HG03135 (cell line): ENCODE data around the gene SNRPA.
"Not testable (repeated sequence)": the region's sequence is repeated elsewhere in the genome, so short reads cannot be mapped to it uniquely, and the experiment has no call there.

ENCODE experiments used
- ATAC-seq: cut with Tn5 transposase; IDR thresholded peaks from one replicate; pipeline ENCODE4 v1.9.1; 2021; ENCODE audit warnings: mild to moderate bottlenecking, moderate library complexity; ENCODE audit not compliant: unreplicated experiment

The SNRPA gene

DNA sequence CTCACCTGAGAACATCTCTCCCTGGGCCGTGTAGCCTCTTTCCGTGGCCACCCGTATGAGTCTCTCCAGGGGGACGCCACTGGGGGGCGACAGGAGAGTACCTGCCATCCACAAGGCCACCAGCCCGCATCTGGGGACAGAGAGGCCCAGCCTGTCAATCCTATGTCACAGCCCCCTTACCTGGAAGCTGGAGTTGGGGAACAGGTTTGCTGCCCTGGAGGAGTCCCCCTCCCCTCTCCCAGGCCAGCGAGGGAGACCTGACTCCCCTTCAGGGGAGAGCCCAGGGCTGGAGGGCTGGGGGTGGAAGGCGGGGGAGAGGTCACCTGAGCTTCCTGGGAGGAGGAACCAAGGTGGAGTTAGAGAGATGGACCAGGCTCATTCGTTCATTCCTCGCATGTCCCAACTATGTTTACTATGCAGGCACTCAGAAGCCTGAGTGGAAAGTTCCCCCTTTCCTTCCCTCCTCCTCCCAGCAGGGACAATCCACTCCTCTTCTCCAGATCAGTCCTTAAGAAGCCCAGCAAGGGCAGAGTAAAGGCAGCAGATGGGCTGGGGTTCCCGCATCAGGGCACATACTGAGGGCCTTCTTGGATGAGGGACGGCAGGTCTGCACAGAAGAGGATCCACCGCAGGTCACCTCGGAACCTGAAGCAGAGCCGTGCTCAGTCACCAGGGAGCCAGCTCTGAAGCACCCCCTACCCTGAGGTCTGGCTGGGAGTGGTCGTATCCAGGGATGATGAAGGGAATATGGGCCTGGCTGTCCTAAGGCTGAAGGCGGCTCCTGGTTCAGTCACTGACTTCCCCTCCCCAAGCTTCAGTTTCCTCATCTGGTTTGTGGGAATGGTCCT lies 6.2 kb upstream of the SNRPA start:
- no peak for ATAC-seq

DNA sequence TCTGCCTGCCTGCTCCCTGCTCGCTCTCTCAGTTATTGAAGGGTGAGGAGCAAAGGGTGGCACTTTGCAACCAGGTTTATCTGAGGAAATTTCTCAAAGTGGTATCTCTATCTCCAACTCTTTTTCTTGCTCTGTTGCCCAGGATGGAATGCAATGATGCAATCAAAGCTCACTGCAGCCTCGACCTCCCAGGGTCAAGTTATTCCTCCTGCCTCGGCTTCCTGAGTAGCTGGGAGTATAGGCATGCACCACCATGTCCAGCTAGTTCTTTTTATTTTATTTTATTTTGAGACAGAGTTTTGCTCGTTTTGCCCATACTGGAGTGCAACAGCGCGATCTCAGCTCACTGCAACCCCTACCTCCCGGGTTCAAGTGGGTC lies 5.6 kb upstream of the SNRPA start:
- ATAC-seq: no peak

DNA sequence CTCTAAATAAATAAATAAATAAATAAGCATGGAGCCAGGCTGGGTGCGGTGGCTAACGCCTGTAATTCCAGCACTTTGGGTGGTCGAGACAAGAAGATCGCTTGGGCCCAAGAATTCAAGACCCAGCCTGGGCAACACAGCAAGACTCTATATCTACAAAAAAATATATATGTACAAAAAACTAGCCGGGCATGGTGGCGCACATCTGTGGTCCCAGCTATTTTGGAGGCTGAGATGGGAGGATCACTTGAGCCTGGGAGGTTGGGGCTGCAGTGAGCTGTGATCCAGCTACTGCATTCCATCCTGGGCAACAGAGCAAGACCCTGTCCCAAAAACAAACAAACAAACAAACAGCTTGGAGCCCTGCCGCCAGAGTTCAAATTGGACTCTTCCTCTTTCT lies 3.5 kb upstream of the SNRPA start:
- no peak for ATAC-seq

DNA sequence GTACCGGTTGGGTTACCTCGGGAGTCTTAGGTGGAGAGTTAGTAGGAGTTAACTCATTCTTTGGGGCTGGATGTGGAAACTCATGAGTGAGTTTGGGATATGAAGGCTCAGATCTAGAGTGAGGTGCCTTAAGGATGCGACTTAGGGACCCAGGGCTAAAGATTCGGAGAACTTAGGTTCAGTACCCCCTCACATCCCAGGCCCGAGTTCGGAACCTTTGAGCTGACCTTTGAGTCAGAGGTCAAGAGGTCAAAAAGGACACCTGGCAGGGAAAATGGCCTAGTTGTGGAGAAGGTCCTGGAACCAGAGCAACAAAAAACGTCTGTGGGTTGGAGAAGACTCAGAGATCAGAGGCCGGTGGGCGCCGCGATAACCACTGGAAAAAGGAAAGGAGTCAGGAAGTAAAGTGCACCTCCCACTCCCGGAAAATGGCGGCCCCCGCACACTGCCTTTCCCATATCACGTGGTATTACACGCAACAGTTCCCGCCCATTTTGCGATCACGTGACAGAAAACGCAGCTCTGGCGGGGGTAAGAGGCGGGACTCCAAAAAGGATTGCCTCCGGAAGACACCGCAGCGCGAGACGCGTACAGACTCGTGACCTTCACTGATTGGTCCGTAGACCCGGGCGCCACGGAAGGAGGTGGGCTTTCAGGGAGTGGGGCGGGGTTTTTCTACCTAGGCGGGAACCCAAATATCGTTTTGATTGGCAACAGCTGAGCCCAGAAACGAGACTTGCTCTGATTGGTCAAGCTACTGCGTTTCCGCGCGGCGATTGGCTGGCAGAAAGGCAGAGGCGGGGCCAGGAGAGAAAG lies 737 bp upstream of the SNRPA start, which contains the start of gene ACTMAP:
ACTMAP (minus strand) TSS at position 420 of the 816 bp plus-strand sequence. CDS start 674 bp downstream, outside the sequence.
- ATAC-seq: peak; percentile 84

DNA sequence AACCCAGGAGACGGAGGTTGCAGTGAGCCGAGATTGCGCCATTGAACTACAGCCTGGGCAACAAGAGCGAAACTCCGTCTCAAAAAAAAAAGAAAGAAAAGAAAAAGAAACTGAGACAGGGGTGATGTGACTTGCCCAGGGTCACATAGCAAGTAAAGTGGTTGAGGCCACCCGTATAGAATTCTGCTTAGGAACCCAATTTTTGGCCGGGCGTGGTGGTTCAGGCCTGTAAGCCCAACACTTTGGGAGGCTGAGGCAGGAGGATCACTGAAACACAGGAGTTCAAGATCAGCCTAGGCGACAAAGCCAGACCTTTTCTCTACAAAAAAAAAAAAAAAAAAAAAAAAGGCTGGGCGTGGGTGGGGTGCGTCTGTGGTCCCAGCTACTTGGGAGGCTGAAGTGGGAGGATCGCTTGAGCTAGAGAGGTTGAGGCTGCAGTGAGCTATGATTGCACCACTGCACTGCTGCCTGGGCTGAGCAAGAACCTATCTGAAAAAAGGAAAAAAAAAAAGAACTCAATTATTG lies 1.3 kb downstream of the SNRPA start:
- no peak for ATAC-seq

DNA sequence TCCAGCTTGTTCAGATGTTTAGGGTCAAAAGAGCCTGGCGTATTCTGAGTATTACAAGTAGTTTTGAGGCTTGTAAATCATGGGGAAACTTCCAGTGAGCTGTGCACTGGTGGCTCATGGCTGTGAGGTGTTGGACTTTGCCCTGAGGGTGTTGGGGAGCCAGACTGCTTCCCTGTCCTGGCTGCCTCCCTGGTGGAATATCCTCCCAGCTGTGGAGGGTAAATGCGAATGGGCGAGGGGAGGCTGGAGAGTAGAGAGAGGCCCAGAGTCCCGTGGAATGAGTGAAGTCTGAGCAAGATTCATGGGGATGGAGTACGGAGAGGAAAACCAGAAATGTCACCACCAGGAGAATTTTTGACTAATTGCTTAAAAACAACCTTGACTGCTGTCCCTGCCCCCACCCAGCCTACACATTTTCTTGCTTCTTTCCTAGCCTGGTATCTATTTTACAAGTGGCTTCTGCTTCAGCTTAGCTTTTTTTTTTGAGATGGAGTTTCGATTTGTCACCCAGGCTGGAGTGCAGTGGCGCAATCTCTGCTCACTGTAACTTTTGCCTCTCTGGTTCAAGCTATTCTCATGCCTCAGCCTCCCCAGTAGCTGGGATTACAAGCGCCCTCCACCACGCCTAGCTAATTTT lies 3.7 kb downstream of the SNRPA start:
- no peak for ATAC-seq

DNA sequence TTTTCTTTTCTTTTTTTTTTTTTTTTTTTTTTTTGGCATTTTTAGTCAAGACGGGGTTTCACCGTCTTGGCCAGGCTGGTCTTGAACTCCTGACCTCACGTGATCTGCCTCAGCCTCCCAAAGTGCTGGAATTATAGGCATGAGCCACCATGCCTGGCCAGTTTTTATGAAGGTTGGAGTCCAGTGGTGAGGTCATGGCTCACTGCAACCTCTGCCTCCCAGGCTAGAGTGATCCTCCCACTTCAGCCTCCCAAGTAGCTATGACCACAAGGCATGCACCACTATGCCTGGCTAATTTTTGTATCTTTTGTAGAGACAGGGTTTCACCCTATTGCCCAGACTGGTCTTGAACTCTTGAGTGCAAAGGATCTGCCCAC lies 4.2 kb downstream of the SNRPA start:
- no peak for ATAC-seq

DNA sequence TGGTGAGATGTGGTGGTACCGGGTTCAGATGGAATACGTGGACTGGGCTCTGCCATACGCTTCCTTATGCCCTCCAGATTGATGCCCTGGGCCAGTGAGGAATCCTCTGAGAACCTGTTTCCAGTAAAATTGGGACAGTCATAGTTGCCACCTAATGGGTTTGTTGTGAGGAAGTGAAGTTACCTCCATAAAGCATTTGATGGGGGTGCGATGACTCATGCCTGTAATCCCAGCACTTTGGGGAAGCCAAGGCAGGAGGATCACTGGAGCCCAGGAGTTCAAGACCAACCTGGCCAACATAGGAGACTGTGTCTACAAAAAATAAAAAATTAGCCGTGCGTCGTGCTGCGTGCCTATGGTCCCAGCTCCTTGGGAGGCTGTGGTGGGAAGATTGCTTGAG lies 4.8 kb downstream of the SNRPA start:
- ATAC-seq: no peak

DNA sequence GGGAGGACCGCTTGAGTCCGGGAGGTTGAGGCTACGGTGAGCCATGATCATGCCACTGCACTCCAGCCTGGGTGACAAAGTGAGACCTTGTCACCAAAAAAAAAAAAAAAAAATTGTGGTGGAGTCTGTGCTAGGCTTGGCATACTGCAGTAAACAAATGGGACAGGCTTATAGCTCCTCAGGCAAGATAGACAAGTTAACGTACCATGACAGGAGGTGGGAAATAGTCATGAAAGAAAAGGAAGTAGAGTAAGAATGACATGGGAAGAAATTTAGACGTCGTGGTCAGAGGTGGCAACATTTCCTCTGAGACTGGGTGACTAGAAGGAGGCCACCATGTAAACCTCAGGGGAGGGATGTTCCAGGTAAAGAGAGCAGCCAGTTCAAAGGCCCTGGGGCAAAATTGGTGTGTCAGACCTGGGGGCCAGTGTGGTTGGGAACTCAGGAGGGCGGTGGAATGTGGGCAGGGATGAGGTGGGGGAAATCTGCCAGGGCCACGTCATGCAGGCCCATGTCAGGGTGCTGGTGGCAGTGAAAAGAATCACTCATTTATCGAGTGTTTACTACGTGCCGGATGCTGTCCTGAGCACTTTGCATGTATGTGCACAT lies 5.6 kb downstream of the SNRPA start:
- no peak for ATAC-seq

DNA sequence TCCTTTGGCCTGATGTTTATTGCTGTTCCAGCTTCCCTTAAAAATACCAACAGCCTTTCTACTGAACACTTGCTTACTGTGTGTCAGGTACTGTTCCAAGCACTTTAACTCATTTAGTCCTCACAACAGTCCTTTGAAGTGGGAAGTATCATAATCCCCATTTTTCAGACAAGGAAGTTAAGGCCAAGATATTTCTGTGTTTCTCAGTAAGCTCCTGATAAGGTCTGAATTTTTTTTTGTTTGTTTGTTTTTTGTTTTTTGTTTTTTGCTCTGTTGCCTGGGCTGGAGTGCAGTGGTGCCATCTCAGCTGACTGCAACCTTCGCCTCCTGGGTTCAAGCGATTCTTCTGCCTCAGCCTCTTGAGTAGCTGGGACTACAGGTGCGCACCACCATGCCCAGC lies 7.5 kb downstream of the SNRPA start:
- no peak for ATAC-seq

DNA sequence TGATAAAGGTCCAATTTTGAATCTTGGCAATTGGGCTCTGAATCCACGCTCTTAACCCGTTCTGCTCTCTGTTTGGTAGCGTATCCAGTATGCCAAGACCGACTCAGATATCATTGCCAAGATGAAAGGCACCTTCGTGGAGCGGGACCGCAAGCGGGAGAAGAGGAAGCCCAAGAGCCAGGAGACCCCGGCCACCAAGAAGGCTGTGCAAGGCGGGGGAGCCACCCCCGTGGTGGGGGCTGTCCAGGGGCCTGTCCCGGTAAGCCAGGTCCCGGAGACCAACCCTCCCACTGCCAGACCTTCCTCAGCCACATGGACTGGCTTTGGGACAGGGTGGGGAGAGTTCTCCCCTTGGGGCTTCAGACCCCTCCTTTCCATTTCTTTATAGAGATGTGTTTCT lies 8.3 kb downstream of the SNRPA start:
- ATAC-seq: no peak

DNA sequence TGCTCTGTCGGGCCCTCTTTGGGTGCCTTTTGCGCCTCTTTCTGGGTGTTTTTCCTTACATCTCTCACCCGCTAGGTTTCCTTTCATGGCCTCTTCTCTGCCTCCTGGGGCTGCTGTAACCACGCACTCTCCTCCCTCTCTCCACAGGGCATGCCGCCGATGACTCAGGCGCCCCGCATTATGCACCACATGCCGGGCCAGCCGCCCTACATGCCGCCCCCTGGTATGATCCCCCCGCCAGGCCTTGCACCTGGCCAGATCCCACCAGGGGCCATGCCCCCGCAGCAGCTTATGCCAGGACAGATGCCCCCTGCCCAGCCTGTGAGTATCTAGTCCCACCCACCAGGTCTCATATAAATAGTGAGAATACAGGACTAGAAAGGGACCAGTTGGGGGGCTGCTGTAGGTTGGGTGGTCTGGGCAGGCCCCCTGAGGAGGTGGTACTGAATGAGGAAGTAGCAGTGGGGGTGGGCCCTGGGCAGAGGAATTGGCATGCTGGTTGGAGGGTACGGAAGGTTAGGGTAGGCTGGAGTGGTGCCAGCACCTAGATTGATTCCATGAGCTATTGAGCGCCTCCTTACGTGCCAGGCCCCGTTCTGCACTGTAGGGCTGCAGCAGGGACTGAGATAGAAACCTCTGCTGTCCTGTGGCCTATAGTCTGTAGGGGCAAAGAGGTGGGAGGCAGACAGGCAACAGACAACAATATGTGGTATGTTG lies 11.9 kb downstream of the SNRPA start:
- no peak for ATAC-seq

DNA sequence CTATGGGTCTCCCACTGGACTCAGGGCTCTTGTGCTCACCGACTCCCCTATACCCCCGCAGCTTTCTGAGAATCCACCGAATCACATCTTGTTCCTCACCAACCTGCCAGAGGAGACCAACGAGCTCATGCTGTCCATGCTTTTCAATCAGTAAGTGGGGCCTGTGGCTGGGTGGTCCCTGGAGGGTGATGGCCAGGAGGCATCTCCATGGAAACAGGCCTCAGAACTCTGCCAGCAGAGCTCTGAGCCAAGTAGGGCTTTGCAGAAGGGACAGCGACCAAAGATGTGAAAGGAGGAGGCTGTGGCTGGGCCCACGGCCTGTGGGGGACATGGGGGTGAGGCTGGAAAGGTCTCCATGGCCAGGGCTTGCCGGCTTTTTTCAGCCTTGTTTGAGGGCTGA lies 12.5 kb downstream of the SNRPA start:
- no peak for ATAC-seq

DNA sequence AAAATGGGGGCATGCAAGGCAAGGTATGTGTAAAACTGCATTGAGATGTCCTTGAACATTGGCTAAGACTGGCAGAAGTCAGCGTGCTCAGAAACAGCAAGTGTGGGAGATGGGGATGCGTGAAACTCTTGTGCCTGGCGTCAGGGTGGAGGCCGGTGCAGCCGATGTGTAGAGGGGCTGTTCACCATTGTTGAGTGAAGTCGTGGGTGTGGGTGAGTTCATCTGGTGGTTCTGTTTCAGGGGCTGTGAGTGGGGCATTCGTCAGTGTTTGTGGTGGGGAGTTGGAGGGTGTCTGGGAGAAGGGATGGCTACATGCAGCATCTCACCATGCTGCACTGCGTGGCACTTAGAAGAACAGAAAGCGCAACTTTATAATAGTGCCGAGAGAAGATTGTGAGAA lies 13.0 kb downstream of the SNRPA start:
- ATAC-seq: no peak

DNA sequence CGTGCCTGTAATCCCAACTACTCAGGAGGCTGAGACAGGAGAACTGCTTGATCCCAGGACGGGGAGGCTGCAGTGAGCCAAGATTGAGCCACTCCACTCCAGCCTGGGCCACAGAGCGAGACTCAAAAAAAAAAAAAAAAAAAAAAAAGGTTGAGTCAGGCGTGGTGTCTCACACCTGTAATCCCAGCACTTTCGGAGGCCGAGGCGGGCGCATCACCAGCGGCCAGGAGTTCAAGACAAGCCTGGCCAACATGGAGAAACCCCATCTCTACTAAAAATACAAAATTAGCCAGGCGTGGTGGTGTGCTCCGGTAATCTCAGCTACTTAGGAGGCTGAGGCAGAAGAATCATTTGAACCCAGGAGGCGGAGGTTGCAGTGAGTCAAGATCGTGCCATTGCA lies 15.4 kb downstream of the SNRPA start:
- ATAC-seq: not testable (repeated sequence)

DNA sequence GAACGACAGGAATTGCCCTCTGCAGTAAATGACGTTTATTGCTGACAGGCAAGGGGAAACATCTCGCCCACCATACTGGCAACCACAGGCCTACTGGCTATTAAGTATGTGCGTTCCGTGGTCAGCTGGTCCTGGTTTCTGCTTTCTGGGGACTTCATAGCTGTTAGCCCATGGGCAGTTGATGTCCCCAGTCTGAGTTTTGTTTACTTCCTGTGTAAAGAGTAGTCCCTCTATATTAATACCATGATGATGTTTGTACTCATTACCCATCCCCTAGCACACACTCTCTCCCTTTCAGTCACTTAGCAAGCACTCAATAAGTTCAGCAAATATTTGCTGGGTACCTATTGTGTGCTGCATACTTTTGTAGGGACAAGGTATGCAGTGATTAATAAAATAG lies 17.9 kb downstream of the SNRPA start:
- ATAC-seq: no peak

DNA sequence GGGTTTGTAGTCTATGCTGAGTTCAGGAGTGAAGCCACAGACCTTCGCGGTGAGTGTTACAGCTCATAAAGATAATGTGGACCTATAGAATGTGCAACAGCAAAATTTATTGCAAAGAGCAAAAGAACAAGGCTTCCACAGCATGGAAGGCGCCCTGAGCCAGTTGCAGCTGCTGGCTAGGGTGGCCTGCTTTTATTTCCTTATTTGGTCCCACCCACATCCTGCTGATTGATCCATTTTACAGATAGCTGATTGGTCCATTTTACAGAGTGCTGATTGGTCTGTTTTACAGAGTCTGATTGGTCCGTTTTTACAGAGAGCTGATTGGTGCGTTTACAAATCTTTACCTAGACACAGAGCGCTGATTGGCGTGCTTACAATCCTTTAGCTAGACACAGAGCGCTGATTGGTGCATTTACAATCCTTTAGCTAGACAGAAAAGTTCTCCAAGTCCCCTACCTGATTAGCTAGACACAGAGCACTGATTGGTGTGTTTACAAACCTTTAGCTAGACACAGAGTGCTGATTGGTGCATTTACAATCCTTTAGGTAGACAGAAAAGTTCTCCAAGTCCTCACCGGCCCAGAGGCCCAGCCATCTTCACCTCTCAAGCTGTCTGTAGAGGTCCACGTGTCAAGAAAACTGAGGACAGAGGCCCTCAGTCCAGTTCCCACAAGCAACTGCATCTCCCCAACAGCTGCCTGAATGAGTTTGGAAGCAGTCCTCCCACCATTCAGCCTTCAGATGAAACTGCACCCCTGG lies 20.3 kb downstream of the SNRPA start:
- ATAC-seq: not testable (repeated sequence)

DNA sequence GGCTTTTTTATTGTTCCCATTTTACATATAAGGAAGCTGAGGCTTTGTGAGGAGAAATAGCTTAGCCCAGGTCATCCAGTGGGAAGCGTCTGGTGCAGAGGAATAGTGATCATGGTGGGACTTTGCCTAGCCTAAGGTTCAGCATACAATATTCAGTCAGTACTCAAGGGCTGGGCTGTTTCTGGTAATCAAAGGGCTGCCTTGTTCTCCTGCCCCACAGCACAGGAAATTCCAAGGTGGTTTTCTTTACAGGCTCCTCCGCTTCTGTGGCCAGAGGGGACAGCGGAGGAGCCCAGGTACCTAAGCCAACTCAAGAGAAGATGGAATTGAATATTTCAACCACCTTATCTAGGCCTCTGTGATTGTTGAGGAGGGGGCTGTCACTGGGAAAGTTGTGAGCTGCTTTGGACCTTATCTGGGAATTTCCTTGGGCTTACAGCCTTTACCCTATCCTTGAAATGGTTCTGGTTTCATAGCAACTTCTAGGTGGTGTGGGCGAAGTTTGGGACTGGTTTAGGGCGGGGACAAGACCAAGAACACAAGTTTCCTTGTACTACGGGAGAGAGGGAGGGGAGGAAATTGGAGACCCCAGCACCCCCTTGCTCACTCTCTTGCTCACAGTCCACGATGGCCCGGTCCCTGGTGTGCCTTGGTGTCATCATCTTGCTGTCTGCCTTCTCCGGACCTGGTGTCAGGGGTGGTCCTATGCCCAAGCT lies 24.1 kb downstream of the SNRPA start, which contains the start of gene MIA:
MIA (plus strand) TSS at position 606 of the 716 bp plus-strand sequence; CDS start at position 628, 22 bp downstream.
- no peak for ATAC-seq

DNA sequence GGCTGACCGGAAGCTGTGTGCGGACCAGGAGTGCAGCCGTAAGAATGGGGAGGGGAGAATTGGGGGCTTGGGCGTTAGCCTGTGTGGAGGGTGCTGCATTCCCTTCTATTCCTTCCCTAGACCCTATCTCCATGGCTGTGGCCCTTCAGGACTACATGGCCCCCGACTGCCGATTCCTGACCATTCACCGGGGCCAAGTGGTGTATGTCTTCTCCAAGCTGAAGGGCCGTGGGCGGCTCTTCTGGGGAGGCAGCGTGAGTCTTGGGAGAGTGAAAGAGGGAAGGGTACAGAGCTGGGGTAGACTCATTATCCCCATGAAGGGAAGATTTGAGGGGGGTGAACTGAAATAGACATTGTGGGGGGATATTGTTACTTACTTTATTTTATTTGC lies 24.6 kb downstream of the SNRPA start:
- ATAC-seq: no peak
